ENCODE results near the gene IQCM.

IQCM gene

GRCh38 chr4:149466446-149466845 is 349.2 kb downstream of the IQCM start:
- H3K4me1 ChIP-seq (ENCODE audit: control insufficient read depth, insufficient read depth, low read length): no peaks in the 10 kb centered on the region
- no peak overlapping the region for H3K9ac ChIP-seq (ENCODE audit: low read length)
- no peak overlapping the region for H3K4me3 ChIP-seq (ENCODE audit: low read length)
- H3K36me3 ChIP-seq (ENCODE audit: control insufficient read depth, insufficient read depth, low read length): no peaks in the 10 kb centered on the region
- no peaks in the 10 kb centered on the region for H3K27me3 ChIP-seq (ENCODE audit: control insufficient read depth, insufficient read depth, low read length)
- H3K27ac ChIP-seq (ENCODE audit: low read depth, low read length): no peak overlapping the region

- no peak overlapping the region for H3K27ac ChIP-seq (ENCODE audit: low read depth, low read length)
- no peaks in the 10 kb centered on the region for H3K27me3 ChIP-seq (ENCODE audit: control insufficient read depth, insufficient read depth, low read length)
- no peaks in the 10 kb centered on the region for H3K4me1 ChIP-seq (ENCODE audit: control insufficient read depth, insufficient read depth, low read length)
- H3K36me3 ChIP-seq (ENCODE audit: control insufficient read depth, insufficient read depth, low read length): no peaks in the 10 kb centered on the region
- H3K4me3 ChIP-seq (ENCODE audit: low read length): no peak overlapping the region
- no peak overlapping the region for H3K9ac ChIP-seq (ENCODE audit: low read length)
Measured at GRCh38 chr4:149465955-149466354, 349.7 kb downstream of the IQCM start.

DNA sequence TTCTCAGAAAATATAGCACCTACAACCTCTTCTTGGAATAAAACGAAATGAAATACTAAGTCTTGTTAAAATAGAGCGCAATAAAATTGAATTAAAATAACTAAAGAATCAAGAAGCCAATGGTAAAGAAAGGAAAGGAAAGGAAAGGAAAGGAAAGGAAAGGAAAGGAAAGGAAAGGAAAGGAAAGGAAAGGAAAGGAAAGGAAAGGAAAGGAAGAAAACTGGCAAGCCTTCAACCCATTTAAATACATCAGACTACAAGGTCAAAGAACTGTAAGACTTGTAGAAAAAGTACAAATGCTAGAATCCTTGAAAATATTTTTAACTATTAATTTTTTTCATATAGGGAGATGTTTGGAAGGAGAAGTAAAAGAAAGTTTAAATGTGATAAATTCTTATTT is 372.1 kb downstream of the IQCM start:
- no peaks in the 10 kb centered on the region for H3K36me3 ChIP-seq (ENCODE audit: control insufficient read depth, insufficient read depth, low read length)
- H3K4me1 ChIP-seq (ENCODE audit: control insufficient read depth, insufficient read depth, low read length): no peaks in the 10 kb centered on the region
- H3K27me3 ChIP-seq (ENCODE audit: control insufficient read depth, insufficient read depth, low read length): no peaks in the 10 kb centered on the region
- H3K27ac ChIP-seq (ENCODE audit: low read depth, low read length): no peak overlapping the region
- H3K4me3 ChIP-seq (ENCODE audit: low read length): no peak overlapping the region
- H3K9ac ChIP-seq (ENCODE audit: low read length): no peak overlapping the region

- H3K9ac ChIP-seq (ENCODE audit: low read length): no peak overlapping the region
- no peak overlapping the region for H3K27ac ChIP-seq (ENCODE audit: low read depth, low read length)
- no peaks in the 10 kb centered on the region for H3K36me3 ChIP-seq (ENCODE audit: control insufficient read depth, insufficient read depth, low read length)
- H3K4me3 ChIP-seq (ENCODE audit: low read length): no peak overlapping the region
- H3K27me3 ChIP-seq (ENCODE audit: control insufficient read depth, insufficient read depth, low read length): no peaks in the 10 kb centered on the region
- H3K4me1 ChIP-seq (ENCODE audit: control insufficient read depth, insufficient read depth, low read length): no peaks in the 10 kb centered on the region
Measured at GRCh38 chr4:149441338-149441737, 374.3 kb downstream of the IQCM start.

DNA sequence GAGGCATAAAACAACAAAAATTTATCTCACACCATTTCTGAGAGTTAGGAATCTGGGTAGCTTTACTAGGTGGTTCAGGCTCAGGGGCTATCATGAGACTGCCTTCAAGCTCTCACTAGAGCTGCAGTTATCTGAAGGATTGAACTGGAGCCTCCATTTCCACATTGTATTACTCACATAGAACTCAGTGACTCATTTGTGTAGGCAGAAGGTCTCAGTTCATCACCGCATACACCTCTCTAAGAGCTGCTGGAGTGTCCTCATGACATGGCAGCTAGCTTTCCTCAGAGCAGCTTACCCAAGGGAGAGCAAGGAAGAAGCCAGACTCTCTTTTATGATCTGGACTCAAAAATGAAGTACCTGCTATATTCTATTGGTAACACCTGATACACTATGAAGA is 389.2 kb downstream of the IQCM start:
- Histone ChIP-seq H3K4me3 (ENCODE audit: low read length) (no peak overlapping the region), H3K27me3 (ENCODE audit: control insufficient read depth, insufficient read depth, low read length) (no peaks in the 10 kb centered on the region), H3K36me3 (ENCODE audit: control insufficient read depth, insufficient read depth, low read length) (no peaks in the 10 kb centered on the region), H3K9ac (ENCODE audit: low read length) (no peak overlapping the region), H3K27ac (ENCODE audit: low read depth, low read length) (no peak overlapping the region), H3K4me1 (ENCODE audit: control insufficient read depth, insufficient read depth, low read length) (no peaks in the 10 kb centered on the region)

- no peak overlapping the region for H3K9ac ChIP-seq (ENCODE audit: low read length)
Measured at GRCh38 chr4:149409555-149409962, 406.1 kb downstream of the IQCM start.

DNA sequence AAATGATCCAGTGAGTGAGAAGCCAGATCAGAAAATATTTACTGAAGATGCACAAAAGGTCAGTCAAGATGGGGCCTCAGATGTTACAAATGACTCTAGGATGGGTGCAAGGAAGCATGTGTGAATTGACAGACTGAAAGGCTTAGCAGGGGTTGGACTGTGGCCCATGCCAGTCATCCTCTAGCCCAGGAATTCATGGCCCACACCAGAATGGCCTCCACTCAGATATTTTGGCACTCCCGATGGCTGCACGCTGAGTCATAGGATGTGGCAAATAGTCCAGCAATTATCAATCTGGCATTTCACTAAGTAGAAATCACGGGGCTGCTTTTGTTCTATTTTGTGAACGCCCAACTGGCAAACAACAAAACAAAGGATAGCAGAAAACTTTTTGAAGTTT is 406.5 kb downstream of the IQCM start:
- Histone ChIP-seq H3K4me3 (ENCODE audit: low read length) (no peak overlapping the region), H3K27ac (ENCODE audit: low read depth, low read length) (no peak overlapping the region), H3K36me3 (ENCODE audit: control insufficient read depth, insufficient read depth, low read length) (no peaks in the 10 kb centered on the region), H3K9ac (ENCODE audit: low read length) (no peak overlapping the region), H3K27me3 (ENCODE audit: control insufficient read depth, insufficient read depth, low read length) (no peaks in the 10 kb centered on the region), H3K4me1 (ENCODE audit: control insufficient read depth, insufficient read depth, low read length) (no peaks in the 10 kb centered on the region)

More at GRCh38 chr4:149409555-149409962, 406.1 kb downstream of the IQCM start:
- Histone ChIP-seq H3K27ac (ENCODE audit: low read depth, low read length) (no peak overlapping the region), H3K36me3 (ENCODE audit: control insufficient read depth, insufficient read depth, low read length) (no peaks in the 10 kb centered on the region), H3K27me3 (ENCODE audit: control insufficient read depth, insufficient read depth, low read length) (no peaks in the 10 kb centered on the region), H3K4me1 (ENCODE audit: control insufficient read depth, insufficient read depth, low read length) (no peaks in the 10 kb centered on the region), H3K4me3 (ENCODE audit: low read length) (no peak overlapping the region)

GRCh38 chr4:149404143-149404542 is 411.5 kb downstream of the IQCM start:
- Histone ChIP-seq H3K4me3 (ENCODE audit: low read length) (no peak overlapping the region), H3K9ac (ENCODE audit: low read length) (no peak overlapping the region), H3K4me1 (ENCODE audit: control insufficient read depth, insufficient read depth, low read length) (peaks cover 3% of the 10 kb centered on the region), H3K27ac (ENCODE audit: low read depth, low read length) (no peak overlapping the region), H3K27me3 (ENCODE audit: control insufficient read depth, insufficient read depth, low read length) (no peaks in the 10 kb centered on the region), H3K36me3 (ENCODE audit: control insufficient read depth, insufficient read depth, low read length) (no peaks in the 10 kb centered on the region)

DNA sequence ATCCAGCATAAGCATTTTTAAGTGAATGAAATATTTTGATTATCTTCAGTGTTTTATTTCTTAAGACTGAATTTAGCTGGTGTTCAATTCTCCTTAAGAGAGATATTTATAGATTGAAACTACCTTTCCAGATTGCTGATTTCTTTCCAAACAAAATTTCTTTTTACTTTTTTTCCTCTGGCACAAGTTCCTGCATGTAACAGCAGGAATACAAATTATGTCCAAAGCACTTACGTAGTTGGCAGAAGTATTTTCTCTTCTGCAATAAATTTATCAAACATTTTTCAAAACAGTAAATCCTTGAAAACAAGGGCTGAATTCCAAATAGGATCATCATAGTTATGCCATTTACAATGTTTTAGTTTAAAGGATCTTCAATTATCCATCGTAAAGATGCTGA is 412.6 kb downstream of the IQCM start:
- H3K4me1 ChIP-seq (ENCODE audit: control insufficient read depth, insufficient read depth, low read length): peaks cover 3% of the 10 kb centered on the region
- H3K27ac ChIP-seq (ENCODE audit: low read depth, low read length): no peak overlapping the region
- H3K27me3 ChIP-seq (ENCODE audit: control insufficient read depth, insufficient read depth, low read length): no peaks in the 10 kb centered on the region
- H3K36me3 ChIP-seq (ENCODE audit: control insufficient read depth, insufficient read depth, low read length): no peaks in the 10 kb centered on the region
- no peak overlapping the region for H3K9ac ChIP-seq (ENCODE audit: low read length)
- no peak overlapping the region for H3K4me3 ChIP-seq (ENCODE audit: low read length)

DNA sequence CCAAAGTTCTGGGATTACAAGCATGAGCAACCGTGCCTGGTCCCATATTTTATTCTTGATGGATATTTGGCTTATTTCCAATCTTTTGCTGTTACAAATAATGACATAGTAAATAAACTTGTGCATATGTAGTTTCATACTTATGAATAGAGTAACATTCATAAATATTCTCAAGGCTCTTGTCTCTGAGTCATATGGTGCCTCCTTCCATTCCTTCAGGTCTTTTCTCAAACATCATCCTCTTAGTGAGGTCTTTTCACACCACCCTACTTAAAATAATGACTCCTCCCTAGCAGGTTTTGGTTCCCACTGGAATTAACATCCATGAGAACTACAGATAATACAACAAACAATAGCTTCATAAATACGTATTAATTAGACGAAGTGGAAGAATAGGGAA is 416.6 kb downstream of the IQCM start:
- Histone ChIP-seq H3K4me1 (ENCODE audit: control insufficient read depth, insufficient read depth, low read length) (peaks cover 3% of the 10 kb centered on the region), H3K27me3 (ENCODE audit: control insufficient read depth, insufficient read depth, low read length) (no peaks in the 10 kb centered on the region)

GRCh38 chr4:149370785-149371420 is 444.7 kb downstream of the IQCM start:
- Histone ChIP-seq H3K36me3 (ENCODE audit: control insufficient read depth, insufficient read depth, low read length) (no peaks in the 10 kb centered on the region), H3K4me1 (ENCODE audit: control insufficient read depth, insufficient read depth, low read length) (no peaks in the 10 kb centered on the region), H3K4me3 (ENCODE audit: low read length) (no peak overlapping the region), H3K27me3 (ENCODE audit: control insufficient read depth, insufficient read depth, low read length) (no peaks in the 10 kb centered on the region), H3K27ac (ENCODE audit: low read depth, low read length) (no peak overlapping the region), H3K9ac (ENCODE audit: low read length) (no peak overlapping the region)

More for the DNA sequence above, 416.6 kb downstream of the IQCM start:
- no peak overlapping the region for H3K27ac ChIP-seq (ENCODE audit: low read depth, low read length)
- H3K36me3 ChIP-seq (ENCODE audit: control insufficient read depth, insufficient read depth, low read length): no peaks in the 10 kb centered on the region
- H3K4me3 ChIP-seq (ENCODE audit: low read length): no peak overlapping the region
- no peak overlapping the region for H3K9ac ChIP-seq (ENCODE audit: low read length)

DNA sequence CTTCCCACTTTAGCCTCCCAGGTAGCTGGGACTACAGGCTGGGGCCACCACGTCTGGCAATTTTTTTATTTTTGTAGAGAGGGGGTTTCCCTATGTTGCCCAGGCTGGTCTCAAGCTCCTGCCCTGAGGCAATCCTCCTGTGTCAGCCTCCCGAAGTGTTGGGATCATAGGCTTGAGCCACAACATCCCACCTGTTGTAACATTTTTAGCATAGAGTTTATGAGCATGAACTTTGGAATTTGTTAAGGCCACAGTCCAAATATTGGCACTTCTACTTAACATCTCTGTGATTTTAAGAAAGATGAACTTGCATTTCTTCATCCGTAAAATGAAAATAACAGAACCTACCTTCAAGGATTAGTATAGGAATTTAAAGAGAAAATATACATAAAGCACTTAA is 445.6 kb downstream of the IQCM start:
- H3K4me3 ChIP-seq (ENCODE audit: low read length): no peak overlapping the region
- H3K27me3 ChIP-seq (ENCODE audit: control insufficient read depth, insufficient read depth, low read length): no peaks in the 10 kb centered on the region
- no peaks in the 10 kb centered on the region for H3K36me3 ChIP-seq (ENCODE audit: control insufficient read depth, insufficient read depth, low read length)
- H3K9ac ChIP-seq (ENCODE audit: low read length): no peak overlapping the region
- no peak overlapping the region for H3K27ac ChIP-seq (ENCODE audit: low read depth, low read length)
- no peaks in the 10 kb centered on the region for H3K4me1 ChIP-seq (ENCODE audit: control insufficient read depth, insufficient read depth, low read length)

GRCh38 chr4:149353241-149353640 is 462.4 kb downstream of the IQCM start:
- Histone ChIP-seq H3K27ac (ENCODE audit: low read depth, low read length) (no peak overlapping the region), H3K36me3 (ENCODE audit: control insufficient read depth, insufficient read depth, low read length) (no peaks in the 10 kb centered on the region), H3K4me3 (ENCODE audit: low read length) (no peak overlapping the region), H3K9ac (ENCODE audit: low read length) (no peak overlapping the region), H3K4me1 (ENCODE audit: control insufficient read depth, insufficient read depth, low read length) (no peaks in the 10 kb centered on the region), H3K27me3 (ENCODE audit: control insufficient read depth, insufficient read depth, low read length) (no peaks in the 10 kb centered on the region)
